NCI-H187 (cell line): ENCODE measurements around the gene CLINT1.
A peak's percentile ranks its signal among the peaks of the same experiment; 100 is the strongest.

Source experiments
- DNase-seq, 2 experiments: peaks; one replicate each; lab custom pipeline; 2025; lab: John Stamatoyannopoulos, UW

CLINT1 gene

GRCh38 chr5:157758706-157759105 lies 100.2 kb downstream of the CLINT1 start:
- no peak for DNase-seq

- DNase-seq: no peak
Observed at GRCh38 chr5:157756122-157756521, 102.8 kb downstream of the CLINT1 start.

GRCh38 chr5:157750320-157750719 lies 108.6 kb downstream of the CLINT1 start:
- no peak for DNase-seq

- no peak for DNase-seq
Observed at GRCh38 chr5:157749462-157749799, 109.5 kb downstream of the CLINT1 start.

GRCh38 chr5:157748760-157749461 lies 110.0 kb downstream of the CLINT1 start:
- no peak for DNase-seq

GRCh38 chr5:157747766-157748700 lies 110.9 kb downstream of the CLINT1 start:
- DNase-seq: no peak

GRCh38 chr5:157747173-157747740 lies 111.7 kb downstream of the CLINT1 start:
- no peak for DNase-seq

GRCh38 chr5:157745041-157745456 lies 113.9 kb downstream of the CLINT1 start:
- DNase-seq: no peak

- no peak for DNase-seq
Observed at GRCh38 chr5:157744051-157745011, 114.6 kb downstream of the CLINT1 start.

GRCh38 chr5:157743163-157744050 lies 115.5 kb downstream of the CLINT1 start, which contains the start of gene LSM11:
TSS of gene LSM11 (plus strand) at chr5:157743712. CDS start at chr5:157743751, 39 bp downstream.
- peak; percentile 69 to 80 for DNase-seq

- DNase-seq: no peak
Observed at GRCh38 chr5:157741131-157741530, 117.8 kb downstream of the CLINT1 start.

- no peak for DNase-seq
Observed at GRCh38 chr5:157740229-157740610, 118.7 kb downstream of the CLINT1 start.

- no peak for DNase-seq
Observed at GRCh38 chr5:157739388-157740228, 119.3 kb downstream of the CLINT1 start.

GRCh38 chr5:157735991-157736390 lies 123.0 kb downstream of the CLINT1 start:
- no peak for DNase-seq
